GM06990 (cell line): ENCODE measurements around the gene STRIT1.

ENCODE experiments used
- DNase-seq: peaks from one replicate; pipeline ENCODE4 v3.0.0-alpha.2; 2011; ENCODE audit not compliant: insufficient read length; ENCODE audit errors: extremely low read depth
- H3K27me3 ChIP-seq: replicated peaks from 2 replicates; pipeline ENCODE4 v1.6.0; 2011; ENCODE audit warnings: low read length; ENCODE audit not compliant: control insufficient read depth, insufficient read depth
- H3K36me3 ChIP-seq: 2 replicates; pipeline ENCODE4 v1.5.1; 2011; ENCODE audit warnings: low read length; ENCODE audit not compliant: control insufficient read depth, insufficient read depth
- H3K4me3 ChIP-seq: replicated peaks from 2 replicates; pipeline ENCODE4 v1.5.1; 2011; ENCODE audit warnings: low read depth, mild to moderate bottlenecking, control low read depth, low read length
- TF ChIP-seq, protein P1 (sequence below): IDR thresholded peaks from 2 replicates; pipeline ENCODE4 v1.5.1; 2011; ENCODE audit warnings: low read length, control low read depth, mild to moderate bottlenecking, inconsistent platforms; ENCODE audit not compliant: insufficient read depth, poor library complexity, severe bottlenecking

STRIT1 gene

DNA sequence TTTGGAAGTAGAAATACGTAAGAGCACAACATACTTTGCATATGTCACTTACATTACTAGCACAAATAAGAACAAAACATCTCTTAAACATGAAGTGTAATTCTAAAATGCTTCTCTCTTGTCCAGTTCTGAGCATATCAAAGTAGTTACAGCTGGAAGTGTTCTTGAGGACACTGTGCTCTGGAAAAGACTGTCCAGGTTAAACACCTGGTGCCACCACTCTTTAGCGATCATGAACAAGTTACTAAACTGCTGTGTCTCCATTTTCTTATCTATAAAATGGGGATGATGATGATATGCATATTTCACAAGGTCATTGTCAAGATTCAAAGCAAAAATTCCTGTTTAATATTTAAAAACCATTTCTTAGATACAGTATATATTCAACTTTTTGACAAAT, 790 bp downstream of the STRIT1 start:
- no peak for DNase-seq
- no peak overlapping the region for H3K4me3 ChIP-seq
- no peaks in the 10 kb centered on the region for H3K27me3 ChIP-seq
- TF ChIP-seq, protein P1, sequence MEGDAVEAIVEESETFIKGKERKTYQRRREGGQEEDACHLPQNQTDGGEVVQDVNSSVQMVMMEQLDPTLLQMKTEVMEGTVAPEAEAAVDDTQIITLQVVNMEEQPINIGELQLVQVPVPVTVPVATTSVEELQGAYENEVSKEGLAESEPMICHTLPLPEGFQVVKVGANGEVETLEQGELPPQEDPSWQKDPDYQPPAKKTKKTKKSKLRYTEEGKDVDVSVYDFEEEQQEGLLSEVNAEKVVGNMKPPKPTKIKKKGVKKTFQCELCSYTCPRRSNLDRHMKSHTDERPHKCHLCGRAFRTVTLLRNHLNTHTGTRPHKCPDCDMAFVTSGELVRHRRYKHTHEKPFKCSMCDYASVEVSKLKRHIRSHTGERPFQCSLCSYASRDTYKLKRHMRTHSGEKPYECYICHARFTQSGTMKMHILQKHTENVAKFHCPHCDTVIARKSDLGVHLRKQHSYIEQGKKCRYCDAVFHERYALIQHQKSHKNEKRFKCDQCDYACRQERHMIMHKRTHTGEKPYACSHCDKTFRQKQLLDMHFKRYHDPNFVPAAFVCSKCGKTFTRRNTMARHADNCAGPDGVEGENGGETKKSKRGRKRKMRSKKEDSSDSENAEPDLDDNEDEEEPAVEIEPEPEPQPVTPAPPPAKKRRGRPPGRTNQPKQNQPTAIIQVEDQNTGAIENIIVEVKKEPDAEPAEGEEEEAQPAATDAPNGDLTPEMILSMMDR: no peak
- H3K36me3 ChIP-seq: no peaks in the 10 kb centered on the region

DNA sequence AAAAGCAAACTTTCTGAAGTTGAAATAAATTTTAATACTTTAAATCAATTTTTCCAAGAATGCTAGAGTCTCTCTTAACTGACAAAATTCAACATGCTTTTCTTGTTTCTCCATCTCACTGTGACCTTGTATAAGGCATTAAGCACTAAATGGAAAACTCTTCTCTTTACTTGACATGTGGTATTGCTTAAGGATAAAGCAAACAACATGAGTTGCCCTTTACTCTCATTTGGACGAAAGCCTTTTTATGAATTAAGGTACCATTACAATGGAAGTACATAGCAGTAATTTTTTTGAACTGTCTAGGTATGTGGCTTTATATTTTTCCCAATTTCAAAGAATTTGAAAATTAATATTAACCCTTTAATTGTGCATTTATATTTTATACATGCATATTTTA, 1.4 kb downstream of the STRIT1 start:
- H3K27me3 ChIP-seq: no peaks in the 10 kb centered on the region
- no peak for DNase-seq
- TF ChIP-seq, protein P1: no peak
- no peak overlapping the region for H3K4me3 ChIP-seq
- no peaks in the 10 kb centered on the region for H3K36me3 ChIP-seq

DNA sequence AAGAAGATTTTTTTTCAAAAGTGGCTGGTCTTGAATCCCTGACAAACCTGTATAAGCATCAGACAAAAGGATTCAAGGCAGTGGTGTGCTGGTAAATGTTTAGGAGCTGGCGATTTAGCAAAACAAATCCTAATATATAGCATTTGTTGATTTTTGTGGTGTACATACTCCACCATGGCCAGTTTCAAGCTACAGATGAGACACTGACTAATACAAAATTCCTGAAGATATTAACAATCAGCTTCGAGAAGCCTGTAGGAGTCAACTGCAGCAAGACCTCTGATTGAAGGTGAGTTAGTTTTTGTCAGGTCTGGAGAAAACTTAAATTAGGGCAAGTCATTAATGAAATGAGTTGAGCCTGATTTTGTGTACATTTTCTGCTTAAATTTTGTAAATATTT, 6.7 kb downstream of the STRIT1 start:
- Histone ChIP-seq H3K27me3 (no peaks in the 10 kb centered on the region), H3K4me3 (no peak overlapping the region), H3K36me3 (no peaks in the 10 kb centered on the region)
- no peak for DNase-seq
- TF ChIP-seq, protein P1: no peak

DNA sequence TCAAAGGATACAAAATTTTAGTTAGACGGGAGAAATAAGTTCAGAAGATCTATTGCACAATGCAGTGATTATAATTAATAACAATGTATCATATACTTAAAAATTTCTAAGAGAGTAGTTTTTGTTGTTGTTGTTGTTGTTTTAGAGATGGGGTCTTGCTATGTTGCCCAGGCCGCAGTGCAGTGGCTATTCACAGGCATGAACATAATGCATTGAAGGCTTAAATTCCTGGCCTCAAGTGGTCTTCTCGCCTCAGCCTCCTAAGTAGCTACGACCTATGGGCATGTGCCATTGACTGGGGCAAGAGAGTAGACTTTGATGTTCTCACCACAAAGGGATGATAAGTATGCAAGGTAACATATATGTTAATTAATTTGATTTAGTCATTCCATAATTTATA, 7.5 kb downstream of the STRIT1 start:
- H3K27me3 ChIP-seq: no peaks in the 10 kb centered on the region
- TF ChIP-seq, protein P1: no peak
- no peak for DNase-seq

DNA sequence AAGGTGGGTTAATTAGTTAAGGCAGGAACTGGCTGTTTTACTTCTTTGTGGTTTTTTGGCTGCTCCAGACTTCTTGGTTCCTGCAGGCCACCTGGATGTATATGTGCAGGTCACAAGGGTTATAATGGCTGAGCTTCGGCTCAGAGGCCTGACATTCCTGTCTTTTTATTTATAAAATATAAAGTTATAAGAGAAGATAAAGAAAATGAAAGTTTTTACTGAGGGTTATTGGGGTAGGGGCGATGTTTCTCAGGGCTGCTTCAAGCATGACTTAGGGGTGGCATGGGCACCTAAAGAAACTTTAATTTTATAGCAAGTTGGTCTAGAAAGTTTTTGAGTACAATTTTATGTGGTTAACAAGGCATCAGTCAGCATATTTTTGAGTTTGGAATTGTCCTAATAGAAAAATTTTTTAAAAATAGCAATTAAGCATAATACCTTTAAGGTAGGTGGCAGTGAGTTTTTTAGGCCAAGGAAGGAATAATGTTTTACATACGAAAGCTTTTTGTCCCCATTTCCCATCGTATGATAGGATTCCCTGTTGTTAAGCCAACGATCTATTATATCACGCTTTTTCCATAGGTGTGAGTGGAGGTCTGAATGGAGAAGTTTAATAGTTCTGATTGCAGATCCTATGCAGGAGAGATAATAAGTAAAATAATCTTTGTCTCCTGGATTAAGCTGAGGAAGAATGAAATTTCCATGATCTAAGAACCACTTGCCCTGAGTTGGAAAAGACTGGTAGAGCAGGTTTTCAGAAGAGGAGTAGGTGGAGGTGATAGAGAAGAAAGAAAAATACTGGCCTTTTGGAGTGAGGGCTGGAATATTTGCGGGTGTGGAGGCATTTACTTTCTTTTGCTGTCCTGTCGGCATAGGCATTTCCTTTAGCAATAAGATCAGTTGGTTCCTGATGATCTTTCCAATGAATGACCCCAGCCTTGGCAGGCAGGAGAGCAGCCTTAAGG, 10.1 kb downstream of the STRIT1 start:
- no peak for DNase-seq
- no peak overlapping the region for H3K4me3 ChIP-seq
- TF ChIP-seq, protein P1: no peak
- no peaks in the 10 kb centered on the region for H3K27me3 ChIP-seq
- H3K36me3 ChIP-seq: no peaks in the 10 kb centered on the region

More for the DNA sequence above, 7.5 kb downstream of the STRIT1 start:
- Histone ChIP-seq H3K36me3 (no peaks in the 10 kb centered on the region), H3K4me3 (no peak overlapping the region)
